ENCODE data around the gene LRRC31.

LRRC31 gene

DNA sequence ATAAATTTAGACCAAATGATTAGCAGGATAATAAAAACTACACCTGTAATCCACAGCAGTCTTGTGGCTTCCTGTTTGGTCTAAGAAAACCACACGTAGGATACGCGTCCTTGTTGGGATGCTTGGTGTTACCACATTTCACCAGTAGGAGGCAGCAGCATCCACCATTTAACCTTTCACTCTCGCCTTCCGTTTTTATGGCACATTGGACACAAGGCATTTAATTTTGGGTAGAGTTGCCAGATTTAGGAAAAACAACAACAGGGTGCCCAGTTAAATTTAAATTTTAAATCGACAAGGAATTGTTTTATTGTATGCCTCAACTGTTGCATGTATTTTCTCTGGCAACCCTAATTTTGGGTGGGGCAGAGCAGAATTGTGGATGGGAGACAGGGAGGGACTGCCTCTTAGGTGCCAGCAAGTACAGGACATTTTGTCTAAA lies 6.3 kb downstream of the LRRC31 start:
- DNase-seq (ENCODE audit: low spot score): peak; percentile 71

DNA sequence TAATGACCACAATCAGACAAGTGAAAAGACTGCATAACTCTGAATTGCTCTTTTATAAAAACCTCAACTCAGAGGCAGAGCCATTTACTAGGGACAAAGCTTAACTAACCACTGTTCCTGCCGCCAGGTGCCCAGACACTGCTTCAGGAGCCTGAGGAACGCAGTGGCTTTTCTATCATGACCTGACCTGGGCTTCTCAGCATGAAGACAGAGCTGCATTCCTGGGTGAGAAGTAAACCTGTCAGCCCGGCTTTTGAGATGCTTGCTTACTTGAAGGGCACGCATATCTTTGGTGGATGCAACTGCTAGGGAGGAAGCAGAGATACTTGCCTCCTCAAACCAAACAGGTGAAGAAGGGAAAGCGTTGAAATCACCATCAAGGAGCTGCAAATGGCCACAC lies 7.9 kb downstream of the LRRC31 start:
- no peak for DNase-seq (ENCODE audit: low spot score)

DNA sequence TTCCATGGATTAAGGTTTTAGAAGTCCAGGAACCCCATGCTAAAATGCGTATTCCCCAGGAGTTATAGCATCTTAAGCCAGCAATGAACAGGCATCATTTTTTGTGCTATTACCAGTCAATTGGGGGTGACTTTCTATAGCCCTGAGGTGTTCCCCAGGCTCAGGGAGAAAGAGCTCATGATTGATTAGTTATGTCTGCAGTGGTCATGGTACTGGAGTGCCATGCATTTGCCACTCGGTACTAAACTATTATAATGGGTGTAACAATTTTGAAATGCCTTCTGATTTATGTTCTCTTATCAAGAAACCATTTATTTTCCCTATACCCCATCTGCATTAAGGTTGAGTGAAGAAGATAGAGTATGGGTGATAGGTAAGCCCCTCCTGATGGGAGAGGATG lies 11.9 kb downstream of the LRRC31 start:
- no peak for DNase-seq (ENCODE audit: low spot score)

DNA sequence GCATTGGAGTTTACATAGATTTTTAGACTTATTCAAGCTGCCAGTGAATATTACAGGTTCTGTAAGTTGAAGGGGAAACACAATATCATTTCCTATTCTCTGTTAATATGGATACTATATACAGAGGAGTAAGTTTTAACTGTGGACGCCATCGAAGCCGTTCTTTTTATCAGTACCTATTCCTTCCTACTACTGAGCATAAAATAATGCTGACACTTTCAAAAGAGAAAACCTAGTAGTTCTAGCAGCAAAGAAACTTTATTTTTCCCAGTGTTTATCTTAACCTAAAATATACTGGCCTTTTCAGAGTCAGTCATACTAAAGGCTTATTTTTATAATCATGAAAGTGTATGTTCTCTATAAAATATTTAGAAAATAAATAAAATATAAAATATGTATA lies 14.2 kb downstream of the LRRC31 start:
- no peak for DNase-seq (ENCODE audit: low spot score)

DNA sequence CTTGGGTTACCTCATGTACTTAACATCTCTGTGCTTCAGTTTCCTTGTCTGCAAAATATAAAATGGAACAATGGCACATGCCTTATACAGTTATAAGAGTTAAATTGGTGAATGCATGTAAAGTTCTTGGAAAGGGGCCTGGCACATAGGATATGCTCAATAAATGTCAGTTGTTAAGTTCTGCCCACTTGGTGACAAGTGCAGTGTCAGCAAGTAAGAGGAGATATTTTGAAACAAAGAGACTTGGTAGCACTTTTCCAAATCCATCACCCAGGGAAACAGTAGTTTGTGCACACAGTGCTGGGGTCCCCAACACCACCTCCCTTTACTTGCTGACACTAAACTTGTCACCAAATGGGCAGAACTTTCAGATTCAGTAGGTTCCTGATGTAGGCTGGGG lies 19.1 kb downstream of the LRRC31 start:
- DNase-seq (ENCODE audit: low spot score): no peak

DNA sequence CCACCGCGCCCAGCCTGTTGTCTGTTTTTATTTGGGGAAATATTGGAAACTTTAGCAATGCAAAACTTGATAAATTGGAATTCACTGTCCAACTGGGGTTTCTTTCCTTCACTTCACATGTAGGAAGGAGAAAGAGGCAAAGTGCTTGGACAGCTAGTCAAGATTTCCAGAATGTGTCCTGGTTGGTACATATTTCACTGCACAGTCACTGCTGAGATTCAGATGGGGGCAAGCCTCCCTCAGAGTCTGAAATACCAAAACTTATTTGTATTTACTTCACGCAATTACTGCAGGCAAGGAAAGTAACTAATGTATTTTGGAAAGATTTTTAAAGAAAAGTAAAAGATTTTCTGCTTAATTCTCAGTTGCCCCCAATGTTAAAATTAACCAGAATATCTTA lies 21.0 kb downstream of the LRRC31 start:
- peak; percentile 20 for DNase-seq (ENCODE audit: low spot score)

DNA sequence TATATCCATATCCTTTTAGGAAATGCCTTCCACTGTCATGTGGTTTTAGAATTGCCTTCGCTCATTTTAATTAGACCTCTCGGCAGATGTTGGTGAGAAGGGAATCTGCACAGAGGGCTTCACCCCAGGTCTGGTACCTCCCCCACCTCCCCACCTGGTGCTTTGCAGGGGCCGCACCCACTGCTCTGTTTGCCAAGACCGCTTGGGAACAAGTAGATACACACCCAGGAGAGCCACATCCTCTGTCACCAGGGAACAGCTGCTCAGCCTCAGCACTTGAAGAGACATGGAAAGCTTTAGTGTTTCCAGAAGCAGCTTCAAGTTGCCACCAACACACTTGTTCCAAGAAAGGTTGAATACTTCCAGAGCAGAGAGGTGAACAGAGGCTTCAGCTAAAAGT lies 21.8 kb downstream of the LRRC31 start:
- no peak for DNase-seq (ENCODE audit: low spot score)

DNA sequence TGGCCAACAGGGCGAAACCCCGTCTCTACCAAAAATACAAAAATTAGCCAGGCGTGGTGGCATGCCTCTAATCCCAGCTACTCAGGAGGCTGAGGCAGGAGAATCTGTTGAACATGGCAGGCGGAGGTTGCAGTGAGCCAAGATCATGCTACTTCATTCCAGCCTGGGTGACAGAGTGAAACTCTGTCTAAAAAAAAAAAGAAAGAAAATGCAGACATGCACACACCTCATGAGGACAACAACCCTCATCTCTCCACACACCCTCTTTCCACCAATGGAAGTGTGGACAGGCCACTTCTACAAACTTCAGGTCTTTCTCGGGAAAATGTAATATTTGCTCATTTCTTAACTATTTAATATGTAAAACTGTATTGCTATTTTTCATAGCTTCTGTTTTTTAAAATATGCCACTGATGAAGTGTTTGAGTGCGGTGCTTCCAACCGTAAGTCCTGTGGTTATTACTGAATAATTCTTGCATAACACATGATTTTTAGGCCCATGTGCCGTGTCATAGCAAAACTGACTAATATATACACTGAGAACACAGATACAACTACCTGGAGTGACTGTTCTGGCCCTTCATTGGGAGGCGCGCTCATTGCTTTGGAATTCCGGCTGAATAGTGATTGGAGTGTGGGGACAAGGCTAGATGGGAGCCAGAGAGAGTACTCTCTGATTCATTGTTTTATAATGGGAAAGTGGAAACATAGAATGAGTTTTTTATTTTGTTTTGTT lies 23.1 kb downstream of the LRRC31 start:
- peak; percentile 77 for DNase-seq (ENCODE audit: low spot score)

DNA sequence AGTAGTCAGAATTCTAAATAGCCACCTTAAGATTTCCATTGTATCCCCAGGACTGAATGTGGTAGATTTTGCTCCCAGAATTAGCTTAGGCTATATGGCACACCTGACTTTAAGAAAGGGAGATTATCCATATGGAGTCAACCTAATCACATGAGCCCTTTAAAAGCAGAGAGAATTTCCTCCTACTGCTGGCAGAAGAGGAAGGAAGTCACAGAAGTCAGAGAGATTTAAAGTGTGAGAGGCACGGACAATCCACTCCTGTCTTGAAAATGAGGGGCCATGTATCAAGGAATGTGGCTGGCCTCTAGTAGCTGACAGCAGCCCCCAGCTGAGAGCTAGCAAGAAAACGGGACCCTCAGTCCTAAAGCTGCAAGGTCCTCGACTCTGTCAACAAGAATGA lies 26.8 kb downstream of the LRRC31 start:
- DNase-seq (ENCODE audit: low spot score): no peak

DNA sequence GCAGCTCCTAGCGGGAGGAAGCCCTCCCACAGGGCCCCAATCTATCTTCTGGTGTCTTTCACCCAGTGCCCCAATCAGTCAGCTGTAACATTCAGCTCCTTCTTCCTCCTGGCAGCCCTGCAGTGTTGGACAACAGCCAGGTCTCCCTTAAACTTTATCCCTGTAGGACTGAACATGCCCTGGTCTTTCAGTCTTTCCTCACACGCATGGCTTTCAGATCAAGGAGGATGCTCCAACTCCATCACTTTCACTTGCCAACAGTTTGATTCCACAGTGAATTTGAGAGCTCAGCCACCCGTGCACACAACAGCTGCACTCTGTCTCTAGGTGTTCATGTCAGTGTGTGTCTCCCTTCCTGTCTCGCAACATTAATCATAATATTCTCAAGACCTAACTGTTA lies 28.6 kb downstream of the LRRC31 start:
- no peak for DNase-seq (ENCODE audit: low spot score)

DNA sequence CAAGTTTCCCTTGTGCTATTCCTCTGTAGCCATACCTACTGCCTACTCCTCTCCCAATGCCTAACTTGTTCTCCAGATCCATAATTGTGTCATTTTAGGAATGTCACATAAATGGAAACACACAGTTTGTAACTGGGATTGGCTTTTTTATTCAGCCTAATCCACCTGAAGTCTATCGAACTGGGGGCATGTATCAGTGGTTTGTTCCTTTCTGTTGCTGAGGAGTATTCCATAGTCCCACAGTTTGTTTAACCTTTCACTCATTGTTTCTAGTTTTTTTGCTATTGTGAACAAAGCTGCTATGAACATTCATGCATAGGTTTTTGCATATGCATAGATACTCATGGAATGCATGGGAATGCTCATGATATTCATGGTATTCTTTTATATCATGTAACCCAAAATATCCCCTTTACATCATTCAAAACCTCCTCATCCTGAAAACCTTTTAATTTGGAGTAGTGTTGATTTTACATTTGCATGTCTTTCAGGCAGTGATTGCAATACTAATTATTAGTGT lies 31.2 kb downstream of the LRRC31 start:
- DNase-seq (ENCODE audit: low spot score): no peak

DNA sequence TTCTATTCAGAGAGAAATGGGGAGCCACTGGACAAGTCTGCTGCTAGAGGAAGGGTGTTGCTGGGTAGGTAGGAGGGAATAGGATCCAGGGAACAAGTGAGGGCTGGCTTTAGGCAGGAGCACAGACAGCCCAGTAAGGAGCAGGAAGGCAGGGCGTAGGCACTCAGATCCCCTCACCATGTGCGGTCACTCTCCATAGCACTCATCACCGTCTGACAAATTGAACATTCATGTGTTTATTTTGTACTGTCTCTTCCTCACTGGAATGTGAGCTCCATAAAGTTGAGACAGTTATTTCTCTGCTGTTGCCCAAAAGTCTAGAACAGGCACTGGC lies 32.8 kb downstream of the LRRC31 start:
- DNase-seq (ENCODE audit: low spot score): peak; percentile 58

DNA sequence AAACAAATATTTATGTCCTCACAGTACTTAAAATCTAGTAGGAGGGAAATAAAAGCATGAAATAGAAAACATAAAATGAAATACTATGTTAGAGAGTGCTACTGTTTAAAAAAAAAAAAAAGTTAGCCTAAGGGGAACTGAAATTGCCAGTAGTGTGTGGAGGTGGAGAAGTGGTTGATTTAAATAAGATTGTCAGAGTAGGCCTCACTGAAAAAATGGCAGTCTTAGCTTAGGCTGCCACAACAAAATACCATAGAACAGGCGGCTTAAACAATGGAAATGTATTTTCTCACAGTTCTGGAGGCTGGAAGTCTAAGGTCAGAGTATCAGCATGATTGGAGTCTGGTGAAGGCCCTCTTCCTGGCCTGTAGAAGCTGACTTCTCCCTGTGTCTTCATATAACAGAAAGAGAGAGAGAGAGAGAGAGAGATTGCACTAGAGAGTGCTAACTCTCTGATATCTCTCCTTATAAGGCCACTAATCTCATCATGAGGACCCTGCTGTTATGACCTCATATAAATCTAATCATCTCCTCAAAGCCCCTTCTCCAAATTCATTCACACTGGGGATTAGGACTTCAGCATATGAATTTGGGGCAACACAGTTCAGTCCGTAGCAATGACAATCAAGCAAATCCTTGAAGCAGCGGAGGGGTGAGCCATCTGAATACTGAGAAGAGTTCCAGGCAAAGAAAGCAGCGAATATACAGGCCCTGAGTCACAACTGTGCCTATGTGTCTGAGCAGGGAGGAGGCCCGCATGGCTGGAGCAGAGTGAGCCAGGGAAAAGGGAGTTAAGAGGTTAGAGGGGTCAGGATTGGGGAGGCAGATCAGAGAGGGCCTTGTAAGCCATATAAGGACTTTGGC lies 33.4 kb downstream of the LRRC31 start:
- DNase-seq (ENCODE audit: low spot score): peak; percentile 56

DNA sequence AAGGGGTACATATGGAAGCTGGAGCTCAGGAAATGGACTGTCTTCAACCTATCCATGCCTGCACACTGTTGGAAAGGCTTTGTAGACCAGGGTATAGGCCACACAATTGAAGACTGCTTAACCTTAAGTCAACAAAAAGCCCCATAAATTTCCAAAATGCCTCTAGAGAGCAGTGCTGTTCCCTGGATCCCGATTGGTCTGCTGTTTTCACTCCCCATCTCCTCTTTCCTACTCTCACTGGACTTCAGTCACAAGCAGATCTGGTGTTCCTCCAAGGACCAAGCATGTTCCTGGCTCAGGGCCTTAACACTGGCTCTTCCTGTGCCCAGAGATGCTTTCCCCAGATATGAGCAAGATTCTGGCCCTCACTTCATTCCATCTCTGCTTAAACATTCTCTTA lies 34.2 kb downstream of the LRRC31 start:
- no peak for DNase-seq (ENCODE audit: low spot score)

DNA sequence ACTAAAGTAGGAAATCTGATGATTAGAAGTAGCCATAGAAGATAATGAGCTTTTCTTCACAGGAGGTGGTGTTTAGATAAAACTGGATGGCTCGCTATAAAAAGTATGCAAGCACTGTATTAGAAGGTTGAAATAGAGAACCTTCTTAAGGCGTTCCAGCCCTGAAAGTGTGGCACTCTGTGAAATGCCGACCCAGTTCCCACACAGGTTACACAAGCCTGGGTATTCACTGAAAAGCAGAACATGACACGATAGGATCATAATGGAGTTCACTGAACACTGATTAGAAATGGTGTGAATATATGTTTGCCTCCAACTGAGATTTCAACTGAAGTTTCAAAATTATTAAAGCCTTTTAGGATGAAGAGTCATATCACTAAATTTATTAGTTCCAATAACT lies 42.0 kb downstream of the LRRC31 start:
- DNase-seq (ENCODE audit: low spot score): no peak

DNA sequence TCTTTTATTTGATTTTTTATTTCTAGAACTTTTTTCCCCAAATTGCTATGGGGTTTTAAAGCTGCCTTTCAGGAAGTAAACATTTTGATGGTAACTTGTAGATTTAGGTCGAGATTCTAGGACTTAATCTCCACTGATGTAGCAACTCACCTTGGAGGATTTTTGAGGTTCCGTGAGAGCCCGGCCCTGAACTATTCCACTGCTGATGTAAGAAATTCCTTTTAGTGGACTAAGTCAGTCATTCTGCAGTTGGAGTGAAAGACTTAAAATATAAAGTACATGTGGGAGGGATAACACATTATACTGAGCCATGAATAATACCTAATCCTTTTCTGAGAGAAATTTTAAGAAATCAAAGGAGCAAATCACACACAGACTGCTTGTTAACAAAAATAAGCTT lies 44.4 kb downstream of the LRRC31 start:
- DNase-seq (ENCODE audit: low spot score): no peak

DNA sequence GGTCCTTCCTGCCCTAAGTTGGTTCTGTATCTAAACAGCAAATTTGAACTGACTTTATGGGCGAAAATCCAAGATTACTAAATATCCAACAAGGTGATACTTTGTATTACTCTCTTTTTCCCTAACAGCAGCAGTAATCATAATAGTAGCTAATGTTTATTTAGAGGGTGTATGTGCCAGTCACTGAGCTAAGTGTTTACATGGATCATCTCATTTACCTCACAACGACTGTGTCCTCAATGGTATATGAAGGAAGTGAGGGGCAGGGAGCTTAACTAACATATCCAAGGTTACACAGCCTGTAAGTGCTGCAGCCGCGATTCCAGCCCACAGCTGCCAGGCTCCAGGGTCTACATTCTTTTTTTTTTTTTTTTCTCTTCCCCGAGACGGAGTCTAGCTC lies 46.8 kb downstream of the LRRC31 start:
- DNase-seq (ENCODE audit: low spot score): no peak

DNA sequence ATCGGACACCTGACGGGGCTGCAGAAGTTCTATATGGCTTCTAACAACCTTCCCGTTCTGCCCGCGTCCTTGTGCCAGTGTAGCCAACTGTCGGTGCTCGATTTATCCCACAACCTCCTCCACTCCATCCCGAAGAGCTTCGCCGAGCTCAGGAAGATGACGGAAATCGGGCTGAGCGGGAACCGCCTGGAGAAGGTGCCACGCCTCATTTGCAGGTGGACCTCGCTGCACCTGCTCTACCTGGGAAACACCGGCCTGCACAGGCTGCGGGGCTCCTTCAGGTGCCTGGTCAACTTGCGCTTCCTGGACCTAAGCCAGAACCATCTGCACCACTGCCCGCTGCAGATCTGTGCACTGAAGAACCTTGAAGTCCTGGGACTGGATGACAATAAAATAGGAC lies 47.2 kb downstream of the LRRC31 start:
- no peak for DNase-seq (ENCODE audit: low spot score)

DNA sequence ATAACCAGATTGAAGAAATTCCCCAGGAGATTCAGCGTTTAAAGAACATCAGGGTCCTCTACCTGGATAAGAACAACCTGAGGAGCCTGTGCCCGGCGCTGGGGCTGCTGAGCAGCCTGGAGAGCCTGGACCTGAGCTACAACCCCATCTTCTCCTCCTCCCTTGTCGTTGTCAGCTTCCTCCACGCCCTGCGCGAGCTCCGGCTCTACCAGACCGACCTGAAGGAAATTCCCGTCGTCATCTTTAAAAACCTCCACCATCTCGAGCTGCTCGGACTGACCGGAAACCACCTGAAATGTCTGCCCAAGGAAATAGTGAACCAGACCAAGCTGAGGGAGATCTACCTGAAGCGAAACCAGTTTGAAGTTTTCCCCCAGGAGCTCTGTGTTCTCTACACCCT lies 47.6 kb downstream of the LRRC31 start:
- DNase-seq (ENCODE audit: low spot score): no peak

DNA sequence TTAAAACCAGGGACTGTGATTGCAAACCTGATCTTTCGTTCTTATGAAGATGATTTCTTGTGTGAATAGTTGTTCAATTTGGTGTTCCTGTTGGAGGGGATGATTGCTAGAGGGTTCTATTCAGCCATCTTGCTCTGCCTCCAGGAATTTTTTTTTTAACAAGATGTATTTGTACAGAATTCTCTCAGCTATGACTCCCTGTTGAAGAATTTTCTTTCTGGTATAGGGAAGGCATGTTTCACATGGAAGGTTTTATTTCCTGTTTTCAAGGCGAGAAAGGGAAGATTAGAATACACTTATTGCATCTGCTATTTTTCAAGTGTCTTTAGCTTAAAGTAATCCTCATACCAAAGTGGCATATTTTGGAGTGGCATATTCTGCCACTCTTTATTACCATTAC lies 51.4 kb downstream of the LRRC31 start:
- DNase-seq (ENCODE audit: low spot score): no peak

DNA sequence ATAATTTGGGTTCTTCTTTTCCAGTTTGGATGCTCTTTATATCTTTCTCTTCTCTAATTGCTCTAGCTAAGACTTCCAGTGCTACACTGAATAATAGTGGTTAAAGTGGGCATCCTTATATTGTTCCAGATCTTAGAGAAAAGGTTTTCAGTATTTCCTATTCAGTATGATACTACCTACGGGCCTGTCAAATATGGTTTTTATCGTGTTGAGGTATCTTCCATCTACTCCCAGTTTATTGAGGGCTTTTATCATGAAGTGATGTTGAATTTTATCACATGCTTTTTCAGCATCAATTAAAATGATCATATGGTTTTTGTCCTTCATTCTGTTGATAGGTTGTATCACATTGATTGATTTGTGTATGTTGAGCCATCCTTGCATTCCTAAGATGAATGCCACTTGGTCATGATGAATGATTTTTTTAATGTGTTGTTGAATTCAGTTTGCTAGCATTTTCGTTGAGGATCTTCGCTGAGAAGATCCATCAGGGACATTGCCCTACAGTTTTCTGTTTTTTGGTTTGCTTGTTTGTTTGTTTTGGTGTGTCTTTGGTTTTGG lies 54.1 kb downstream of the LRRC31 start:
- DNase-seq (ENCODE audit: low spot score): no peak

DNA sequence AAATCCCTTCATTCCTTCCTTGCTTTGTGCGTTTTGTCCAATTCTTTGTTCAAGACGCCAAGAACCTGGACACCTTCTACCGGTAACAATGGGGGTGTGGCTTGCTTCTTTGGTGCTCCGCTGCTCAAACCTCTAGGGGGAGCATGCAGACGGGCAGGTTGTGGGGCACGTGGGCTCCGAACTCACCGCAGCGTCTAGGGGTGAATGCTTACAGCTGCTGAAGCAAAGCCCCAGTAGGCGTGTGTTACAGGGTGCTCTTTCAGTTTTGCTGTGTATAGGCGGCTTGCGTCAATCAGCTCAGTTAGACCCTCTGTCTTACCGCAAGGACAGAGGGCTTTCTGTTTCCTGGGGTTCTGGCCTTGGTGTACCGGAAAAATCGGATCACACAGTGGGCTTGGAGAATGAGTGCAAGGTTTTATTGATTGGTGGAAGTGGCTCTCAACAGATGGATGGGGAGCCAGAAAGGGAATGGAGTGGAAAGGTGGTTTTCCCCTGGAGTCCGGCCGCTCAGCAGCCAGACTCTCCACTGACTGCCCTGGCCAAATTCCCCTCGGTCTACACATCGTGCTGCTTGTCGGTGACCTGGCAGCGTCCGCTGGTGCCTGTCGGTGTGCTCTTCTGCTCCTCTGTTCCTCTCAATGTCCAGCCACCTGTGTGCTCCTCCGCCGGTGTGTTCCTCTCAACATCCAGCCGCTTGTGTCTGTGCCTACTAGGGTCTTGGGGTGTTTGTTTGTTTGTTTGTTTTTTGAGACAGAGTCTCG lies 55.8 kb downstream of the LRRC31 start:
- no peak for DNase-seq (ENCODE audit: low spot score)
